Measurements from ENCODE around the gene SSNA1. TPM values are rescaled to one million over a fixed set of nuclear protein-coding genes. Genes with fewer than 3 reads are reported as not detected.

Gene SSNA1
- total RNA-seq, 2 donors from 2014 or later: 37.1 to 64.0 TPM

DNA sequence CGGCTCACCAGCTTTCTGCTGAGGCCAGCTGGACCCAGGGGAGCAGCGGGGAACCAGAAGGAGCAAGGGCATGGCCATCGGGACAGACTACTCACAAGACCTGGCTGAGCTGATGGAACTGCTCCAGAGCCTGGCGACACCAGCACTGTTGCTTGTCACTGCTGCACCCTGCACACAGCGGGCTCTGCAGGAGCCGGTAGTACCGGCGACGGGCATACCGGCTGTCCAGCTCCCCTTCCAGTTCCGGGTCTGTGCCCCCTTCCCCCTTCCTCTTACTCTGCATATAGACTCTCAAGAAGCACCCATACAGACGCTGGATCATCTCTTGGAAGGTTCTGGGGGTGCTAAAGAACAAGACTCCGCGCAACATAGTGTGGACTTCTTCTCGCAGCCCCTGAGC lies 1.1 kb upstream of the SSNA1 start:
- H3K36me3 Mint-ChIP-seq: peaks cover 0 to 11% of the 10 kb centered on the region in 2 donors
- H3K9me3 Mint-ChIP-seq: no peaks in the 10 kb centered on the region
- ATAC-seq: no peak
- peak overlapping the region; percentile 90 to 93 for H3K27ac Mint-ChIP-seq
- DNase-seq (ENCODE audit: low spot score in 2 of 2): no peak

DNA sequence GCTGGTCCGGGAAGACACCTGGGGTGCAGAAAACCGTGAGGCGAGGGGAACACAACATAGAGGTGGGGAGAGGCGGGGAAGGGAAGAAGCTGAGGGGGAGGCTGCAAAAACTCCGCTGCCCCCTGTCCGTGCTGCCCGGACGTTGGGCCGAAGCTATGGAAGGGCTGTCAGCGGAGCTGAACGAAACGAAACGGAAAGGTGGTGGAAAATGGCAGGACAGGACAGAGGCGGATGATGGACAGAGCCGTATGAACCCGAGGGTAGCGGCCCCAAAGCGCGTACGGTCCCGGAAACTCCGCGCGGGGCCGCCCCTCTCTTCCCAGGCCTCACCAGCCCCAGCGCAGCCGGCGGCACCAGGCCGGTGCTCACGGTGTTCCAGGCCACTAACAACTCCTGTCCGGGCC lies 388 bp upstream of the SSNA1 start:
- H3K27ac Mint-ChIP-seq: peak overlapping the region; percentile 90 to 93
- peaks cover 0 to 11% of the 10 kb centered on the region in 2 donors for H3K36me3 Mint-ChIP-seq
- H3K9me3 Mint-ChIP-seq: no peaks in the 10 kb centered on the region
- ATAC-seq: peak; percentile 20 to 23
- DNase-seq (ENCODE audit: low spot score in 2 of 2): no peak

DNA sequence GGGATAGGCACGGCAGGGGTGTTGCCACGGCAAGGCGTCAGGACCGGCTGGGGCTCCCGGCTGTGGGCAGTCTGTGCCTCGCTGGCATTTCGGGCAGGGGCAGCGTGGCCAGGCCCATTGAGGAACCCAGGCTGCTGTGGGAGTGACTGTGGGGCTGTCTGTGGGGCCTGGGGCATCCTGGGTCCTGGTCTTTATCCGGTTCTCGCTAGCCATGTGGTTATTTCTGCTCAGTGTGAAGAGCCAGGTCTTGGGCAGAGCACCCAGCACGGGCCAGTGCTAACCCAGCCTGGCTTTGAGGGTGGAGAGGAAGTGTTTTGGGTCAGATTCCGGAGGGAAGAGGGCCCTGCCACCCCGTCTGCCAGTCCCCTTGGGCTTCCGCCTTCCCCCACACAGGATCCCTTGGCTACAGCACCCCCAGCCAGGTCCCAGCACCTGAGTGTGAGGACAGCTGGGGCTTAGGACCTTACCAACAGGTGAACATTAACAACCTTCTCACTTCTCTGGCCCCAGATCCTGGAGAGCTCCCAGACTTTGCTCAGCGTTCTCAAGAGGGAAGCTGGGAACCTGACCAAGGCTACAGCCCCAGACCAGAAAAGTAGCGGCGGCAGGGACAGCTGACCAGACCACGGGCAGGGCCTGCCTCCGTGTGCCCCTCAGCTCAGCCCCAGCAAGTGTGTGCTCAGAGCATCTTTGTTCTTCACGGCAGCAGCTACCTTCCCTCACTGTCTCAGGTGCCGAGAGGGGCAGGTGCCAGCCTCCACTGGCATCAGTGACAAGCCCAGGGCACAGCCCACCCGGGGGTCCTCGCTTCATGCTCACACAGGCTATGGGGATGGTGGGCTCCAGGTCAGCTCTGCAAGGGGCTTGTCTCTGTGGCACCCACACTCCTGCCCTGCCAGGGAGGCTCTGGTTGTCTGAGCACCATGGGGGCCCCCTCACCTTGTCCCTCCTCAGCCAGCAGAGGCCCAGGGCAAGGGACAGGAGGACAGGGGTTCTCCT lies 1.1 kb downstream of the SSNA1 start:
- Mint-ChIP-seq H3K9me3 (no peaks in the 10 kb centered on the region), H3K36me3 (peaks cover 0 to 11% of the 10 kb centered on the region in 2 donors), H3K27ac (peak overlapping the region; percentile 90 to 94)
- ATAC-seq: no peak
- no peak for DNase-seq (ENCODE audit: low spot score in 2 of 2)

DNA sequence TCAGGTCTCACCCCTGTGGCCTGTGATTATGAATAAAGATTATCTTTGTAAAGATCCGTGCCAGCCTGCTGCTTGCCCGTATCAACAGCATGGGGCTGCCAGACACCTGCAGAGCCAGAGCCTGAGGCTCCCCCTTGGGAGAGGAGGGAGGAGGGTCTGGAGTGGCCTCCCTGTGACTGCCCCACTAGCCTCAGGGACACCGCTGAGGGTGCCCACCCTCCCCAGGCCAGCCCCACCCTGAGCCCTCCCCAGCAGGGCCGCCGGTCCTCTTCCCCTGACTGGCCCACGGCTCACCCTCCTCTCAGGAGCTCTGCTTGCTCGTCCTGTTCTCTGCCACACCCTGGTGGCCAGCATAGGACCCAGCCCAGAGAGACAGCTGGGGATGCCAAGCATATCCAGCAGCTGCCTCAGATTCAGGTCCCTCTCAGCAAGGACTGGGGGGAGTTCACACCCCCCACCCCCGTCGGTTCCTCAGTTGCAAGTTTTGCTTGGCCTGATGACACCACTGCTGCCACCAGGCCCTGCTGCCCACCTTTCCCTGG lies 1.9 kb downstream of the SSNA1 start:
- H3K9me3 Mint-ChIP-seq: no peaks in the 10 kb centered on the region
- peak overlapping the region; percentile 46 to 94 for H3K27ac Mint-ChIP-seq
- DNase-seq (ENCODE audit: low spot score in 2 of 2): no peak
- no peak for ATAC-seq
- H3K36me3 Mint-ChIP-seq: peaks cover 0 to 11% of the 10 kb centered on the region in 2 donors

DNA sequence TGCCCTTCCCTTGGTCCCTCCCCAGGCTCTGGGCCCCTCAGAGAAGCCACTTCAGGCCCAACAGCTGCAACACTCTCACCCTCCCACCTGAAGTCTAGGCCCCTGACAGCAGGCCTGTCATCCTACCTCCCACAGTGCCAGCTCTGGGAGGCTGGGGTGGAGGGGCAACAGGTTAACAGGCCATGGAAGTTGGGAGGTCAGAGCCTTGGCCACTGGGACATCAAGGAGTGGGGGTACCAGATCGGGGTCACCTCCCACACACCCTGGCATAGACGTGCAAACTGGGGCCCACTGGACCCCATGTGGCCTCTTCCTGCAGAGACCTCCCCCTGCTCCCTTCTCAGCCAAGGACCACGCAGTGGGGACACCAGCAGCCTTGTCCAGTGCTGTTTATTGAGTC lies 2.8 kb downstream of the SSNA1 start:
- Mint-ChIP-seq H3K27ac (no peak overlapping the region), H3K36me3 (peaks cover 0 to 11% of the 10 kb centered on the region in 2 donors), H3K9me3 (no peaks in the 10 kb centered on the region)
- ATAC-seq (no peak), DNase-seq (ENCODE audit: low spot score in 2 of 2) (no peak)

DNA sequence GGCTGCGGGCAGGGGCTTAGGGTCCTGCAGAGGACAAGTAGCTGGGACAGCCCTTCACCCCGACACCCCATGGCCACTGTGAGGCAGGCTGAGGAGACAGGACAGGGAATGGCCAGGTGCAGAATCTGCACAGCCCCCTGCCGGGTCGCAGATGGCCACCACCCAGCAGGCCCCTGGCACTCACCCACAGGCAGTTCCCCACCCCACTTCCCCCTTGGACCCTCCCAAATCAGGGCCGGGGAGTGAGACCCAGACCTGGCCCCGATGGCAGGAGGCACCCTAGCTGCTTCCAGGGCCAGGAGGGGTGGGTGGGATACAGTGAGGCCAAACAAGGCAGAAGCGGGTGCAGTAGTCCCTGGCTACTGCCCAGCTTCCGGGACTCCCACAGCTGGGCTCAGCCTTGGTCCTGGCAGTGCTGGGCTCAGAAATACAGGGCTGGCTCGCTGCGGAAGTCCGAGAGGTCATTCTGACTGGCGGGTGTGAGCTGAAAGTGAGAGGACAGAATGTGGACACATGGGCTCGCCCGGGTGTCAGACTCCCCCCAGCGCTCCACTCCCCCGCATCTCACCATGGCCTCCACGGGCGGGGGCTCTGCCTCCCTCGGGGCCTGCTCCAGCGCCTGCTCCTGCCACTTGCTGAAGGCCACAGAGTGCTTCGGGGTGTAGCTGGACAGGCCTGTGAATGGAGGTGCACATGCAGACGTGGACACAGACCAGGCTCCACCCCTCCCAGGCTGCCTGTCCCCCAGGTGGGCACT lies 3.4 kb downstream of the SSNA1 start:
- DNase-seq (ENCODE audit: low spot score in 2 of 2): no peak
- H3K9me3 Mint-ChIP-seq: no peaks in the 10 kb centered on the region
- no peak overlapping the region for H3K27ac Mint-ChIP-seq
- no peak for ATAC-seq
- peaks cover 0 to 10% of the 10 kb centered on the region in 2 donors for H3K36me3 Mint-ChIP-seq

DNA sequence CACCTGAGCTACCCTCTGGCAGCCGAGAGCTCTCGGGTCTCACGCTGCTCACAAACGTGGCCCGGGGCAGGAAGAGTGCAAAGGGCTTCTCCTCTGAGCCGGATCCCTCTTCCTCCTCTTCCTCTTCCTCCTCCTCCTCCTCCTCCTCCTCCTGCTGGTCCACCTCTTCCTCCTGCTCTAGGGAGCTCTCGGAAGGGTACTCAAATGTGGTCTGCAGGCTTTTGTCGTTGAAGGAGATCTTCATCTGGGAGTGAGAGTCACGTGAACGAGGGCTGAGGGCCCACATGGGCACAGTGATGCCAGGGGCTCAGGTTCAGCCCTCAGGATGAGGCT lies 3.9 kb downstream of the SSNA1 start:
- peaks cover 0 to 4% of the 10 kb centered on the region in 2 donors for H3K36me3 Mint-ChIP-seq
- ATAC-seq: no peak
- H3K27ac Mint-ChIP-seq: no peak overlapping the region

DNA sequence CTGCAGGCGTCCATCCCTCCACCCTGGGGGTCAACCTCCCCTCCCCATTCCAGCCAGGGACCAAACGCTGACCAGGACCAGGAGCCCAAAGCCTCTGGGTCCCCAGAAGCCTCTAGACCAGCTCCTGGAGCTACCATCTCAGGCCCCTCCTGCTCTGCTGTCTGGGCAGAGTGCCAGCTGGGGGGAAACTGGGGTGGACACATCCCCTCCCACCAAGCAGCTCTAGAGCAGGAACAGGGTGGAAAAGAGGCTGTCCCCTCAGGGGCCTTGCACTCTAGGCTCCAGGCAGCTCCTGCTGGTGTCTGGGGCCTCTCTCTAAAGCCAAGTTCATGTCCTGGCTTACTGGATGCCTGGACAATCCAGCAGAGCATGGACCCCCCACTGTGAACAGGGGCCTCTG lies 4.4 kb downstream of the SSNA1 start:
- no peaks in the 10 kb centered on the region for H3K36me3 Mint-ChIP-seq
- H3K9me3 Mint-ChIP-seq: no peaks in the 10 kb centered on the region
- ATAC-seq (no peak), DNase-seq (ENCODE audit: low spot score in 2 of 2) (no peak)
- no peak overlapping the region for H3K27ac Mint-ChIP-seq

More for the DNA sequence above, 3.9 kb downstream of the SSNA1 start:
- no peaks in the 10 kb centered on the region for H3K9me3 Mint-ChIP-seq
- no peak for DNase-seq (ENCODE audit: low spot score in 2 of 2)

DNA sequence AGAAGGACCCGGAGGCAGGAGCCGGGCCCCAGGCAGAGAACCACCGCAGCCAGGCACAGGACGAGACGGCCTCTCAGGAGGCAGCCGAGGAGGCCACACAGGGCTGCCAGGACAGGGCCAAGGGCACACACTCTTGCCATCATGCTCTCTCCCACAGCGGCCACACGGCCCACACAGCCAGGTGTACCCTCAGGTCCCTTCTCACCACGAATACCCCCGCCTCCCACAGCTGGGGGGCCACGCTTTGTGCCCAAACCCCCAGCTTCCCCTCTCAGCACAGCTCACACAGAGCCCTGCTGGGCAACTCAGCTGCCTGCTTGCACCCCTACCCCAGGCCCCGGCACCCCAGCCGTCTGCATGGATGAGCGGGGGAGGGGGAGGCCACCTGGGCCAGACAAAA lies 5.3 kb downstream of the SSNA1 start:
- Mint-ChIP-seq H3K27ac (no peak overlapping the region), H3K9me3 (no peaks in the 10 kb centered on the region), H3K36me3 (no peaks in the 10 kb centered on the region)
- DNase-seq (ENCODE audit: low spot score in 2 of 2): no peak
- ATAC-seq: no peak

DNA sequence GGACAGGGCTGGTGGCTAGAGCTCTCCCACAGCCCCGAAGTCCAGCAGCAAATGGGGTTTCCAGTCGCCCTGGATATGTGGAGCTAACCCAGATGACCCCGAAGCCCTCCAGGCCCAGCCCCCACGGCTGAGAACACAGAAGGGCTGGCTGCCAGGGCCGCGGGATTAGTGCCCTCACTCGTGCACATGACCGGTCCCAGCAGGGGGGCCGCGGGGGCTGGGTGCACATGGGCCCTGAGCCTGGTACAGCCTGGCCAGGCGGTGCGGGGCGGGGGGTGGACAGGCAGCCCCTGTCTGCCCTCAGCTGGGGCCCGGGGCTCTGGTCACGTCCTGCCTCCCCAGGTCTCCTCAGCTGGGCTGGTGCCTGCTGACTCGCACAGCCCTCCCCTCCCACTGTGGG lies 5.9 kb downstream of the SSNA1 start:
- no peak overlapping the region for H3K27ac Mint-ChIP-seq
- DNase-seq (ENCODE audit: low spot score in 2 of 2): no peak

DNA sequence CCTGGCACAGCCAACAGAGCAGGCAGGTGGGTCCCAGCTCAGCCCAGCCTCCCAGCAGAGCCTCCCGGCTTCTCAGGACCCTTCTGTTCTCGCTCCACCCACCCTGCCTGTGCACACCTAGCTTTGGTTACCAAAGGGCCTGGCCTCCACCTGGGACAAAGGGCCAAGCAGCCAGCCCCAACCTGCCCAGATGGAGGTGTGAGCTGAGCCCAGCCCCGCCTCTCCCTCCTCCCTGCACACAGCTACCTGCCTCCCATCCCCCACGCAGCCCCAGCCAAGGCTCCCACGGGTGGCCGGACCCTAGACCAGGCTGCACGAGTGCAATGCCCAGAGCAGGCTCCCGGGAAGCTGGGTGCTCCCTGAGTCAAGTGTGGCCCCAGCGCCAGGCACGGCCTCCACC lies 6.4 kb downstream of the SSNA1 start:
- no peak for ATAC-seq
- H3K9me3 Mint-ChIP-seq: no peaks in the 10 kb centered on the region
- DNase-seq (ENCODE audit: low spot score in 2 of 2): no peak
- H3K36me3 Mint-ChIP-seq: no peaks in the 10 kb centered on the region
- H3K27ac Mint-ChIP-seq: no peak overlapping the region

More for the DNA sequence above, 5.9 kb downstream of the SSNA1 start:
- Mint-ChIP-seq H3K9me3 (no peaks in the 10 kb centered on the region), H3K36me3 (no peaks in the 10 kb centered on the region)
- no peak for ATAC-seq

DNA sequence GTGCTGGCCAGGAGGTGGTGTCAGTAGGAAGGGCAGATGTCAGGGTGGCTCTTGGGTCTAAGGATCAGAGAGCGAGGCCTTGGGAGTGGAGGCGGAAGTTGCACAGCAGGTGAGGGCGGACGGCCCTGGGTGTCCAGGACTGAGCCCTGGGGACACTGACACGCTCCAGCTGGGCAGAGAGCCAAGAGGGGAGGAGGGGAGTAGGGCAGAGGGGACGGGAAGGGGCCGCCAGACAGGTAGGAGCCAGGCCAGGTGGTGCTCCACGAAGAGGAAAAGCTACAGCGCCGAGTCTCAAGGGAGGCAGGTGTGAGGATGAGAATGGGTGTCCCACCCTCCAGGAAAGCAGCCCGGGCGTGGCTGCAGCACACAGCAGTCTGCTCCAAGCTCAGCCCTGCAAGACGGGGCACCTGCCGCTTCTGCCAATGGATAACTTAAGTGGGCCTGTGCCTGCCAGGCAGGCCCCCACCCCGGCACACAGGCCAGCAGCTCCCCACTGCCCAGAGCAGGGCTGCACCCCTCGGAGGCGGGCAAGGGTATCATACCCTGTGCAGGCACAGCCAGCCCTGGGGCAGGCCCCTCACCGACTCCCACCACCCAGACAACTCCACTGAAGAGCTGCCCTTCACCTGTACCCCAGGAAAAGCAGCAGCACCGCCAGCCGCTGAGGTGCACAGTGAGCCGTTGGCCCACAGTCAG lies 7.2 kb downstream of the SSNA1 start:
- Mint-ChIP-seq H3K36me3 (no peaks in the 10 kb centered on the region), H3K9me3 (no peaks in the 10 kb centered on the region), H3K27ac (no peak overlapping the region)
- ATAC-seq: no peak
- DNase-seq (ENCODE audit: low spot score in 2 of 2): no peak

DNA sequence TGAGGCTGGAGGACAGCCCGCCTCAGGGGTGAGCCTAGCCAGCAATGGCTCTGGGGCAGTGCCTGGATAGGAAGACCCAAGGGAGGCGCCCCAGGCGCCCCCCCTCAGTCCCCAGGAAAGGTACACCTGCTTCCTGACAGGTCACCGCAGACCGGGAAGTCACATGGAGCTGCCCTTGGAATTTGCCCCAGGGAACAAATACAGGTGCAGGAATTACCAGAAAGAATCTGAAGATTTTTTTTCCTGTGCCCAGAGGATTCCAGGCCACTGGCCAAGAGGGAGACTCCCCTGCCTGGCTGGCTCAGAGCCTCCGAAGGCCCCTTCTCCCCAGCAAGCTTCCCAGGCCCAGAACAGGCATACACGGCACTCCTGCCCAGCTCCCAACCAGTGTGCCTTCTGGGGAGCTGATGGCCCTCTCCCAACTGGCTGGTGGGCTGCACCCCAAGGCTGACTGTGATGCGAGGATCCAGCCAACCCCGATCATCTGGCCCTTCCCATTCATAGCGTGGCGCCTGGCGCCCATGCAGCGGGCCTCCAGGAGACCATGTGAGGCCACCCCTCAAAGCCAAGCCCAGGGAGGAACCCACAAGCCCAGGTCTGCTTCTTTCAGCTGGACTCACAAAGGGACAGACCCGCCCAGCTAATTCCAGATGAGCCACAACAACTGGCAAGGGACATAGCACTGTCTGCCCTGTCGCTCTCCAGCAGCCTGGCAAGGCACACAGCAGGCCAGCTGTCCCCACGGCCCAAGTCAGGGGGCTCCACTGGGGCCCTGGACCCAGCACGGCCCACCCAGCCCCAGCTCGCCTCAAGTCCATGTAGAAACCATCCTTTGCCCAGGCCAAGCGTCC lies 9.8 kb downstream of the SSNA1 start:
- DNase-seq (ENCODE audit: low spot score in 2 of 2) (no peak), ATAC-seq (no peak)
- H3K9me3 Mint-ChIP-seq: no peaks in the 10 kb centered on the region
- no peak overlapping the region for H3K27ac Mint-ChIP-seq
- H3K36me3 Mint-ChIP-seq: no peaks in the 10 kb centered on the region

DNA sequence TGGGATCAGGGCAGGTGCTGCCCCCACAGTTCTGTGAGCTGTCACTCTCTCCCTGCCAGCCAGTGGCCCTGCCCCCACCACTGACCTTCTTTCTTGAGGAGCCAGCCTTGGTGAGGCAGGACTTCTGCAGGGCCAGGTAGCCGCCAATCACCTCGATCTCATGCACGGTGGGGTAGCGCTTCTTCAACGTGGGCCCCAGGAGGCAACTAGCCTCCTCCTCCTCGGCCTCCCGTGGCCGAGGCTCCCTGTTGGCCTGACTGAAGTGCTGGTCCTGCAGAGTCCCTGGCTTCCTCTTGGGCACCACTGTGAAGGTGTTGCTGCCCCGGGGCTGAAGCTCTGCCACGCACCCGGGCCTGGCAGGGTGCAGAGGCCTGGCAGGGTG lies 10.4 kb downstream of the SSNA1 start:
- H3K27ac Mint-ChIP-seq: no peak overlapping the region
- DNase-seq (ENCODE audit: low spot score in 2 of 2) (no peak), ATAC-seq (no peak)
- no peaks in the 10 kb centered on the region for H3K9me3 Mint-ChIP-seq
- no peaks in the 10 kb centered on the region for H3K36me3 Mint-ChIP-seq

DNA sequence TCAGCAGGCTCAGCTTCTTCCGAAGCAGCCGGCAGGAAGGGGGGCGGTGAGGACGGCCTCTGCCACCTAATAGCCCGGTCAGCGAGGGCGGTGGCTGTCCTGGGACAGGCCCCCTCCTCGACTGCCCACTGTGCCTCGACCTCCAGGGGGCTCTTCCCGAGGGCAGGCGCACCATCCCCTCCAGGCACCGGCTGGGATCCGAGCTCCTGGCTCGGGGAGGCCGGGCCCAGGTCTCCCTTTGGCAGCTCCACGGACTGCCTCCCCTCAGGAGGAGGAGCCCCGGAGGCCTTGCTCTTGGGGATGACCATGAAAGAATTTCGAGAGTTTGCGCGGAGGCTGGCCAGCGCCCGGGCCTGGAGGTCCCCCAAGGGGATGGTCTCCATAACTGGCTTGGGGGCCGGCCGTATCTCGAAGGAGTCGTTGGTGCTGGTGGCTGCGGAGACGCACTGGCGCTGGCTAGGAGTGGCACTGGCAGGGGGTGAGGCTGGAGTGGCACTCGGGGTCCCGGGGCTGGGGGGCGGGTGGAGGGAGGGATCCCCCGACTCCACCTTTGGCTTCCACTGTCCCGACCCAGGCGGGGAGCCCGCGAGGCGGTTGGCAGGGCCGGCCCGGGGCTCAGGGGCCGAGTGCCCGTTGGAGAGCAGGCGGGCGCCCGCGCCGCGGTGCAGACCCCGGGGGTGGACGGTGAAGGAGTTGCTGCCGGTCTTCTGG lies 11.1 kb downstream of the SSNA1 start:
- no peak for ATAC-seq
- H3K36me3 Mint-ChIP-seq: peaks cover 5 to 6% of the 10 kb centered on the region in 2 donors
- no peaks in the 10 kb centered on the region for H3K9me3 Mint-ChIP-seq
- H3K27ac Mint-ChIP-seq: no peak overlapping the region
- DNase-seq (ENCODE audit: low spot score in 2 of 2): no peak
